Kasumi-1 (cell line): ENCODE data around the gene COPS6.

Source experiments
- DNase-seq, 2 experiments: peaks; one replicate each; lab custom pipeline; 2025; lab: John Stamatoyannopoulos, UW

COPS6 gene

DNA sequence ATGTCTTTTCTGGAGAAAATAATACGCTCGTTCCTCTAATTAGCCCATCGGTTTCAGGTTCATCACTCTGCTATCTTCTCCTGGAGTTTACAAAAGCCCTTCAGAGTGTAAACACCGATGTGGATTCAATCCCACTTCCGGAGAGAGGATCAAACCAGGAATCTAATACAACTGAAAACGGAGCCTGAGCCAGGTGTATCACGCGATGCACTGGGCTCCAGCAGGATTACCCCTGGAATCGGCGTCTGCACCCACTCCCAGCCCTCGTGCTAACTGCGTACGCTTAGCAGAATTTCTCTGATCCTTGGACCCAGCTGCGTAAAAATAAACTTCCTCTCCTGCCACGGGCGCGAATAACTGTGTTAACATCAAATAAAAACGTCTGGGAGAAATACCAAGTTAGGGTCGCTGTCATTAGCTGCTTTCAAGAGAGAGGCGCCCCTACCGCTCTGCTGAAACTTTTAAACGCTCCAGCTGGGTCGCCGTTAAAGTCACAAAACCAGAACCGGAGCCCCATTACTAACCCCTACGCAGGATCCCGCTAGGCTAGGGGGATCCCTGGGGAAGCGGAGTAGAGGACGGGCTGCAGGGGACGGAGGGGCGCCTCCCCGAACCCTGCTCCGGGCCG is 7.7 kb upstream of the COPS6 start:
- DNase-seq, result no peak

DNA sequence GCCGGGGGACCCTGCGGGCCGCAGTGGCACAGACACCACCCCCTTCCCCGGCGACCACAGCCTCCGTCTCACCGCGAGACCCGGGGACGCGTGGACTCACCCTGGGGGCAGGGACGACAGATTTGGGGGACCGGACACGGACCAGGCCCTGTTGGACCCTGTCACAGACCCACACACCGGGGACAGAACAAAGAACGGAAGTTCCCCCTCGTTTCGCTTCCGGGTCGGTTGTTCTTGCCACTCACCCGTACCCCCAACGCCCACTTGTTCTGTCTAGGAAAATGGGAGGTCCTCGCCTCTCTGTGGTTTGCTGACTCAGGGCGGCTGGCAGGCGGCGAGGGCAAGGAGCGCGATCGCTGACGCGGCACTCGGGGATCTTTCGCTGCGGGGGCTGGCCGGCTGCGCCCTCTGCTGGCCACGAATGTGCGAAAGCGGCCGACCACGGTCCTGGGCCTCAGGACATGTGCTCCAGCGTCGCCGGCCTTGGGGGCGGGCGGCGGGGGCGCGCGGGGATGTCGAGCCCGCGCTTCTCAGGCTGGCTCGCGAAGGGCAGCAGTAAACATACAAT is 7.2 kb upstream of the COPS6 start, which contains the start of gene ZNF3:
ZNF3 (minus strand) TSS at position 189 of the 568 bp plus-strand sequence. CDS start 4,366 bp downstream, outside the sequence.
- peak; percentile 98 to 99 for DNase-seq

DNA sequence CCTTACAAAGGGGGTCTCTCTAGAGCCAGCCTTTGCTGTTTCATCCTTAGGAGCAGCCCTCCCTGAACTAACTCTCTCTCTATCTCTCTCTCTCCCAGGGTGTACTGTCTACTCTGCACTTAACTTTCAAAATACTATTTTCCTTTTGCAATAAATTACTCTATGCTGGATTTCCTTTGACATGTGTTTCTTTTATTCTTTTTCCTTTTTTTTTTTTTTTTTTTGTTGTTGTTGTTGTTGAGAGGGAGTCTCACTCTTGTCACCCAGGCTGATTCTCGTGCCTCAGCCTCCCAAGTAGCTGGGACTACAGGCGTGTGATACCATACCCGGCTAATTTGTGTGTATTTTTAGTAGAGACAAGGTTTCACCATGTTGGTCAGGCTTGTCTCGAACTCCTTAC is 5.8 kb upstream of the COPS6 start:
- DNase-seq, result no peak

DNA sequence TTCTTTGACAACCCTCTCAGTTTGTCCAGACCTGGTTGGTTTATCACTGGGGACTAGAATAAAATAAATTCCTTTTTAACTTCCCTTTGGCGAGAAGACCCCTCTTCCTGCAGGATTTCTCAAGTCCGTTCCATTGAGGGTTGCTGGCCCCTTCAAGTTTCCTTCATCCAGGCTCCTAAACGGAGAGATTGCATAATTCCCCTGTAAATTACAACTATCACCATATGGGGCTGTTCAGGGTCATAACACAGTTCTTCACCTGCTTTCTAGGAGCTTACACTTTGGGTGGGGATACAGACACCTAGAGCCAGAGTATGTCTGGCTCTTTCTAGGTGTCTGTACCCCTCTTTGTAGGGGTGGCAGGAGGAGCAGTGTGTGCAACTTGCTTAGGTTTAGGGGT is 3.3 kb upstream of the COPS6 start:
- no peak for DNase-seq

DNA sequence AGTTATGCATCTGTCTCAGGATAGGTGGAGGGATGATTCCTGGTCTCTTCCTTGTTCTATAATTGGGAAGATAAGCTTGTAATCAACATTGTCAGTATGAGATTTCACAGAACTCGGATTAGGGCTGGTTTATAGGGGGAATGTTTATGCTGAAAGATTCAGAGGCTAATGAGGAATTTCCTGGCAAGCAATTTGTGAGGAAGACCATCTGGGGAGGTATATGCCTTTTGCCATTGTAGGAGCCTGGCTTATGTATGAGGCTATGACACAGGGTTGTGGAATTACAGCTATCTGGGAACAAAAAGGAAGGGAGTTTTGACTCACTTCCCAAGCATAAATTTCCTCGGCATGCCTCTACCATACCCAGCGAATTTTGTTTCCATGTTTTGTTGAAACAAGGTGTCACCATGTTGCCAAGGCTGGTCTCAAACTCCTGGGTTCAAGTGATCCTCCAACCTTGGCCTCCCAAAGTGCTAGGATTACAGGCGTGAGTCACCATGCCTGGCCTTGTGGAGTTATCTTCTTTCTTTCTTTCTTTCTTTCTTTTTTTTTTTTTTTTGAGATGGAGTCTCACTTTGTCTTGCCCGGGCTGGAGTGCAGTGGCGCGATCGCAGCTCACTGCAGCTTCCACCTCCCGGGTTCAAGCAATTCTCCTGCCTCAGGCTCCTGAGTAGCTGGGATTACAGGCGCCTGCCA is 1.6 kb upstream of the COPS6 start:
- DNase-seq, result no peak

DNA sequence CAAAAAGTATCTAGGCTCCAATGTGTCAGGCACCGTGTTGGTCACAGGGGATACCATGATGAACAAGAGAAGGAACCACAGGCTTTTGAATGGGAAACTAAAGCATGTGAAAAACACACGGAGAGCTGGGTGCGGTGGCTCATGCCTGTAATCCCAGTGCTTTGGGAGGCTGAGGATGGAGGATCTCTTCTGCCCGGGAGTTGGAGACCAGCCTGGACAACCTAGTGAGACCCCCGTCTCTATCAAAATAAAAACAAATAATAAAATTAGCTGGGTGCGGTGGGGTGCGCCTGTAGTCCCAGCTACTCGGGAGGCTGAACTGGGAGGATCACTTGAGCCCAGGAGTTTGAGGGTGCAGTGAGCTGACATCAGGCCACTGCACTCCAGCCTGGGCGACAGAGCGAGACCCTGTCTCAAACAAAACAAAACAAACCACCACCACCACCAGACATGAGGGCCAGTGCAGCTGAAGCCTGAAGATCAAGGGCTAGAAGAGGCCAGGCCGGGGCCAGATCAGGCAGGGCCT is 611 bp upstream of the COPS6 start:
- DNase-seq, result no peak

DNA sequence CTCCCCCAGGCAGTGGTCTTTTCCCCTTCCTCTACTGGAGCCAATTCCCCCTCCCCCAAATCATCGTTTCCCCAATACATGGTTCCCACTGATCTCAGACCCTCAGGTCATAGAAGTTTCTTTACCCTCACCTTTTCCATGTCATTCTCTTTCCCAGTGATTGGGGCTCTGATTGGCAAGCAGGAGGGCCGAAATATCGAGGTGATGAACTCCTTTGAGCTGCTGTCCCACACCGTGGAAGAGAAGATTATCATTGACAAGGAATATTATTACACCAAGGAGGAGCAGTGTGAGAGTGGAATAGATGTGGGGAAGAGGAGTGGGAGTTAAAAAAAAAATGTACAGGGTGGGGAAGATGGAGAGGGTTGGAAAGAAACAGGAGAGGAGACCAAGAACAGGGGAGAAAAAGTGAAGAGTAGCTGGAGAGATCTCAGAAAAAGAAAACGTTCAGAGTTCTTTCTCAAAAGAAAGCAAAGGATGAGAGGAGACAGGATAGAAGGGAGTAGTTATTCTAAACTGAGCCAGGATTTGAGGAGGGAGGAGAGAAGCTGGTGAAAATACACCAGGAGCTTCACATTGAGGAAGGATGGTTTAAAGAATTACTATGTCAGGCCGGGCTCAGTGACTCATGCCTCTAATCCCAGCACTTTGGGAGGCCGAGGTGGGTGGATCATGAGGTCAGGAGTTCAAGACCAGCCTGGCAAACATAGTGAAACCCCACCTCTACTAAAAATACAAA is 858 bp downstream of the COPS6 start:
- DNase-seq, result no peak

DNA sequence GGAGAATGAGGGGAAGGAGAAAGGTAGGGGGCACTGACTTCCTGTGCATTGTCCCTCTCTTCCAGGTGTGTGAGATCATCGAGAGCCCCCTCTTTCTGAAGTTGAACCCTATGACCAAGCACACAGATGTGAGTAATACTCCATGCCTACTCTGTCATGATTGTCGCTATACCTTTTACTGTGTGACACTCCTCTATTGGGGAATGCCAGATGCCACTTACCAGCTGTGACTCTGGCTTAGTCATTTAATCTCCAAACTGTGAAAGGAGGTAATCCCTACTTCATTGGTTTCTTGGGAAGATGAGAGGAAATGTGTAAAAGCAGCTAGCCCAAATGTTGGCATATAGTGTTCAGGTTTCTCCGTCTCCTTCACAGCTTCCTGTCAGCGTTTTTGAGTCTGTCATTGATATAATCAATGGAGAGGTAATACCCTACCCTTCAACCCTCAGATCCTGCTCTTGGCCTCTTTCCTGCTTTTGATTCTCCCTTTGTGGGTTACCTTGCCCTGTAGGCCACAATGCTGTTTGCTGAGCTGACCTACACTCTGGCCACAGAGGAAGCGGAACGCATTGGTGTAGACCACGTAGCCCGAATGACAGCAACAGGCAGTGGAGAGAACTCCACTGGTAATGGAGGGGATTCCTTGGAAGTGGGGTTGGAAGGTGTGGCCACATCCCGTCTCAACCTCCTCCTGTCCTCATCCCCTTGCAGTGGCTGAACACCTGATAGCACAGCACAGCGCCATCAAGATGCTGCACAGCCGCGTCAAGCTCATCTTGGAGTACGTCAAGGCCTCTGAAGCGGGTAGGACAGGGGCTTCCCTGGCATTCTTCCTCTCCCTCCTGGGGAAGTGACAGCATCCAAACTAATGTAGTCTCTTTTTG is 2.0 kb downstream of the COPS6 start:
- DNase-seq, result no peak

DNA sequence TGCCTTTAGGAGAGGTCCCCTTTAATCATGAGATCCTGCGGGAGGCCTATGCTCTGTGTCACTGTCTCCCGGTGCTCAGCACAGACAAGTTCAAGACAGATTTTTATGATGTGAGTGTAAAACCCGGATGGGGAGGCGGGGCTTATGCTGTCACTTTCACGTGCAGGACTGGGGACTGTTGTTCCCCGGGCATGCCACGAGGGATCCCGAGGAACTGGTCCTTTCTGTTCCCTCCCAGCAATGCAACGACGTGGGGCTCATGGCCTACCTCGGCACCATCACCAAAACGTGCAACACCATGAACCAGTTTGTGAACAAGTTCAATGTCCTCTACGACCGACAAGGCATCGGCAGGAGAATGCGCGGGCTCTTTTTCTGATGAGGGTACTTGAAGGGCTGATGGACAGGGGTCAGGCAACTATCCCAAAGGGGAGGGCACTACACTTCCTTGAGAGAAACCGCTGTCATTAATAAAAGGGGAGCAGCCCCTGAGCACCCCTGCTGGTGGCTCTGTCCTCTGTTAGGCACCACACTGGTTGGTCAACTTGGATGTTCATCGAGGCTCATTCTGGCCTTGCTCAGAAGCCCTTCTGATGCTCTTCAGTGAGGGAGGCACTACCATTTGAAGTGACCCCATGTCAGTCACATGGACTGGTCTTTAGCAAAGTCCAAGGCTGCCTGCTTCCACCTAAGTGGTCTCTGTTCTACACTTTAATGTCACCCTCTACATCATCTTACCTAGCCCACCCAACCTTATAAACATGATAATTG is 2.8 kb downstream of the COPS6 start:
- DNase-seq, result peak in 1 of 2 experiments; percentile 17

DNA sequence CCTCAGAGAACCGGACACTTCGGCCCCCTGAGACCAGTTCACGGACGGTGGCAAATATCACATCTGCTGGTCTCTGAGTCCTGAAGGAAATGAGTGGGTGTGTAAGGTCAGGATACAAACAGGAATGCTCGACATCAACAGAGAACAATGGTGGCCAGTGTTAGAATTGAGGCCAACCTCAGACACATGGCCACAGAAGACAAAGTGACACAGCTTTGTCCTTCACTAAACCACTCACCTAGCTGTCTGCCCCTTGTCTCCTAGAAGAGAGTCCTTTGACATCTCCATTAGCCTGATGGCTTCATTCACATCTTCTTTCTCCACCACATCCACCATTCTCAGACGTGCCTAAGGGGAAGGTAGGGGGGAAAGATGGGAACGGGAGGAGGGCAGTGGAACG is 4.3 kb downstream of the COPS6 start:
- no peak for DNase-seq

DNA sequence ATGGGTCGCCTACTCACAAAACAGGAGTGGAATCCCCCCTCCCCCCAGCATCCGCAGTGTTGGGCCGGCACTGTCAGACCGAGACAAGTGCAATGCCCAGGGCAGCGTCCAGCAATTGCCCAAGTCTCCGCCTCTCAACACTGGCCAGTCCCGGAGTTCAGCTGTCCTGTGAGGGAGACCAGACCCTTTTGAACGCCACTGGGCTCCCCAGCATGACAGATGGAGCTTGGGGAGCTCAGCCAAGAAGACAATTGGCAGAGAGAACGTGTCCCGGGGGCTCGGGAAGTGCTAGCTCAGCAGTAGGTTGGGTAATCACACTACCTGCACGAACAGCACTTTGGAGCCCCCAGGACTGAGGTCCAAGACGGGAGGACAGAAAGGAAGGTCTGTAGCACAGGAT is 4.7 kb downstream of the COPS6 start:
- DNase-seq, result no peak

DNA sequence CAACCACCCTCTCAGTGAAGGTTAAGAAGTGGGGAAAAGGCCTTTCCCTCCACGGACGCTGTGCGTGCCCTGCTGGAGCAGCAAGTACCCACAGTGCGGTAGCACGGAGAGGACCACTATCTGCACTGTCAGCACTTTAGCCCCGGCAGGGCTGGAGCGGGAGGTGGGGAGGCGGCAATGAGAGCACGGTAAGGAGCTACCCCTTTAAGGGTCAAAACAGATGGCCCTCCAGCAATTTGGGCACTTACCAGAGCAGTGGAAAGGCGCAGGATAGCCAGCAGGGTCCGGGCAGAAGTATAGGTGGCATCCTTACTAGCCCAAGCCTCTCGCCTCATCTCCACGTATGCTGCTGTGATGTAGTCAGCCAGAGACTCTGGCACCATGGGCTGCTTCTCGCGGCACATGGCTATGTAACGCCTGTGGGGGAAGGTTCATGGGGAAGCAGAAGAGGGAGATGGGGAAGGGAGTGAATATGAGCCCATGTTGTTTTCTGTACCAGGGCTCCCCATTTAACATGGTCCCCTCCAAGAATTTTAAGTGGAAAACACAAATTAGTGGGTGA is 5.2 kb downstream of the COPS6 start:
- no peak for DNase-seq

DNA sequence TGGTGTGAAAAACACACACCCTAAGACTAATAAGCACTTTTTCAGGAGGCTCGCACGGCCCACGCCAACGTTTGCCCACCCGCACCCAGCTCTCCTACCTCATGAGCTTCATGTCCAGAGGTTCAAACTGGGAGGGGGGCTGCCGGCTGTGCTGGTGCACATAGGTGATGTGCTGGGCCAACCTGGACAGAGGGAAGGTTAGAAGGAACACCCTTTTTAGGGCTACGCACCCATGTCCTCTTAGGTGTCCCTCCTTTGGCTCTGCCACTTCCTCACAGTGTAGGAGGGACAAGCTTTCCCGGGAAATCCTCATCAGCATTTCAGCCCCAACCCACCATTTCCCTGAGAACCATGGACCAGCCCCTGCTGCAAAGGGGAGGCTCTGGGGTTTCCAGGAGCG is 6.5 kb downstream of the COPS6 start:
- no peak for DNase-seq

DNA sequence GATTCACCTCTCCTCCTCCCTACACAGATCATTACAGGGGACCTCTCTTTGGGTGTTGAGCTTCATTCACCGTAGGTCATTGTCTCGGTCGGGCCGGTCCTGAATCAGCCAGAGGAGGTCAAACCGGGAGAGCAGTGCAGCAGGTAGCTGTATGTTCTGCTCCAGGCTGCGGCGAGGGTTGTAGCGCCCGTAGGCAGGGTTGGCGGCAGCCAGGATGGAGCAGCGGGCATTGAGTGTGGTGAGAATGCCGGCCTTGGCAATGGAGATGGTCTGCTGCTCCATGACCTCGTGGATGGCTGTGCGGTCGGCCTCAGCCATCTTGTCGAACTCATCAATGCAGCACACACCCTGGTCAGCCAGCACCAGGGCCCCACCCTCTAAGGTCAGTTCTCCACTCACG is 6.9 kb downstream of the COPS6 start:
- DNase-seq, result no peak

DNA sequence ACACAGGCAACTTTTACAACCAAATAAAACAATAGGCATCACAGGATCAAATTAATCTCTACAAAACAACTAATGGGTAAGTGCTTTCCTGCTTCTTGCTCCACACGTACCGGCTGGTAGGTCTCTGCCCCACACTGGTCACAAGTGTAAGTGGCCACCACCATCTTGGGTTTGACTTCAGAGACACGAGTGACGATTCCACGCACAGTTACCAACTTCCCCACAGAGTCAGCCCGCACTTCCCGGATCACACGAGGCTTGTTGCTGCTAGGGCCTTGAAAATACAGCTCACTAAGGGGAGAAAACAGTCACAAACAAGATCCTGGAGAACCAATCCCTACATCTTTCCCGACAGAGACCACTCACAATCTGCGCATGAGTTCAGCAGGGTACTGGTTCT is 10.1 kb downstream of the COPS6 start:
- DNase-seq, result no peak

DNA sequence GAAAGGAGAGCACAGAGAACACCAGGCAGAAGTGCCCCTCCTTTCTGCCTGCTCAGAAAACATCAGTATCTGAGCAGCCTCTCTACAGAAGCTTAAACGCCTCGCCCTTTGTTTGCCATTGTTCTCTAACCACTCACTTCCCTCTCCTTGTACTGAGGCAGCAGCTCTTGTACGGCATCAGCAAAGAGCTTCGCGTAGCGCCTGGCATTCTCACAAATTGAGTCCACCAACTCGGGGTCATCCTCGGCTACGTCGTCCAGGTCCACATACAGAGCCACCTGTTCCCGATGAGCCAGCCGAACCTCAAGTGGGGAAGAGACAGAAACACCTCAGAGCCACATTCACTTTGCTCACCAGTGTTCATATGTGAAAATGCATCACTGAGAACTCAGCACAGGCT is 10.7 kb downstream of the COPS6 start:
- no peak for DNase-seq

DNA sequence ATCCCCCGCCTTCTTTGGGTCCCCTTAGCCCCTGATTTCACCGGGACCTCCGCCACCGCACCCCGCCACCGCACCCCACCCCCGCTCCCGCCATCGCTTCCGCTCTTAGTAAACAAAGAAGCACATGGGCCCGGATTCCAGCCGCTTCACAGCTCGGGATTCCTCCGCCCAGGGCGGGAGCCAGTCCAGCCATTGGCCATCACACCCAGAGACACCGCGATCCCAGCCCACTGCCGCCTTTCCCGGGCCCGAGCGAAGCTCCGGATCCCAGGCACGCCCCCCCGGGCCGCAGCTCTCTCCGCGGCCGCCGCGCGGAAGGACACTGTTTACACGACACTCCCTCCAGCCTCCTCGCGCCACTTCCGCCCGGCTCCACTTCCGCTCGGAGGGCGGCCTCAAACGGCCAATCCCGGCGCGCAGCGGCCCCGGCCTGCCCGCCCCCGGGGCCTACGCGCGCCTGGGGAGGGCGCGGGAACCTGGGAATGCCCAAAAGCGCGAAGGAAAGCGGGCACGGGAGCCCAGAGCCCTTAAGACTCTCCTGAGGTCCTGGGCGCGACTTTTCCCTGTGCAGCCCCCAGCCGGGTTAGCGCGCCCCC is 11.7 kb downstream of the COPS6 start:
- peak; percentile 88 to 89 for DNase-seq

DNA sequence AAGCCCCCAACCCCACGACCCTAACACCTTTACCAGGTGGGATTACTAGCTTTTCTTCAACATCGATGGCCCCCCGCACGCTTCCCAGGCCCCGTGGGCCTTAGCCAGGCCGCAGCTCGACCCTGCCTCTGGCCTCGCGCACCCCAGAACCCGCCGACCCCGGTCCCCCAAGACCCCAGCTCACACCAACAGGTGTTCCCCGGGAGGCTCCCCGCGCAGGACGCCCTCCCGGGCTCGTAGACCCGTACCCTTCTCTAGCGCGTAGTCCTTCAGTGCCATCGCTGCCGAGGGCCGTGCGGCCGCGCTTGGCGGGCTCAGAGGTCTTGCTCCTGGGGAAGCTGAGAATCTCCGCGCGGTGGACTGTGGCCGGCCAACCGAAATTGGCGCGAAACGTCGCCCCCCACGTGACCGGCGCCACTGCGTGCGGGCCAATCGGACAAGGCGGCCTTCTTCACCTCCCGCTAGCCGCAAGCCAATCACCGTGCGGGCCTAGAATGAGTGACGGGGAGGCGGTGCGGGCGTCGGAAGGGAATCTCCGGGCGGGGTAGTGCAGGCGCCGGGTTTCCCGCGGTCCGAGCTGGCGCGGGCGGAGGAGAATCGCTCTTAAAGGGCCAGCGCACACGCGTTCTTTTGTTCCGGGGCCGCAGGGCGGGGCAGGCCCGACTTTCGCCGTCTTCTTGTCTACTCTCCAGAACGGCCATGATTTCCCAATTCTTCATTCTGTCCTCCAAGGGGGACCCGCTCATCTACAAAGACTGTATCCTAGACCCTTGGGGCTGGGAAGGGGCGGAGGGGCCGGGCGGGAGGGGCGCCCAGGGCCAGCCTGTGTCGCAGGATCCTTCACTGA is 12.5 kb downstream of the COPS6 start, which contains the start of the genes AP4M1 and MCM7:
AP4M1 (plus strand) TSS at position 628 of the 847 bp plus-strand sequence; CDS start at position 700, 72 bp downstream.
MCM7 (minus strand) TSS at position 382 of the 847 bp plus-strand sequence; CDS start at position 279, 103 bp downstream.
- DNase-seq, result peak; percentile 98 to 99
